CD4-positive, alpha-beta T cell treated with Interleukin-10 for 1 hour (primary cell): ENCODE measurements around the gene NME7.
"Not testable (repeated sequence)": the region's sequence is repeated elsewhere in the genome, so short reads cannot be mapped to it uniquely, and the experiment has no call there.

ENCODE experiments used
- DNase-seq: peaks from one replicate; pipeline ENCODE4 v3.0.0-alpha.2; 2020

Gene NME7

GRCh38 chr1:169212088-169212487 lies 155.5 kb downstream of the NME7 start:
- DNase-seq = no peak

GRCh38 chr1:169207797-169208520 lies 159.6 kb downstream of the NME7 start:
- no peak for DNase-seq

GRCh38 chr1:169204157-169204556 lies 163.4 kb downstream of the NME7 start:
- DNase-seq = no peak

- no peak for DNase-seq
Observed at GRCh38 chr1:169202791-169203665, 164.6 kb downstream of the NME7 start.

- DNase-seq = no peak
Observed at GRCh38 chr1:169201084-169201619, 166.4 kb downstream of the NME7 start.

- no peak for DNase-seq
Observed at GRCh38 chr1:169200319-169200718, 167.3 kb downstream of the NME7 start.

- DNase-seq = no peak
Observed at GRCh38 chr1:169196581-169196980, 171.0 kb downstream of the NME7 start.

GRCh38 chr1:169196161-169196560 lies 171.4 kb downstream of the NME7 start:
- no peak for DNase-seq

GRCh38 chr1:169193191-169193850 lies 174.3 kb downstream of the NME7 start:
- DNase-seq = no peak

GRCh38 chr1:169186106-169186505 lies 181.5 kb downstream of the NME7 start:
- no peak for DNase-seq

GRCh38 chr1:169184812-169185211 lies 182.8 kb downstream of the NME7 start:
- no peak for DNase-seq

GRCh38 chr1:169180174-169180573 lies 187.4 kb downstream of the NME7 start:
- no peak for DNase-seq

- not testable (repeated sequence) for DNase-seq
Observed at GRCh38 chr1:169179431-169179830, 188.2 kb downstream of the NME7 start.

- no peak for DNase-seq
Observed at GRCh38 chr1:169175461-169175860, 192.1 kb downstream of the NME7 start.

GRCh38 chr1:169163059-169163458 lies 204.5 kb downstream of the NME7 start:
- DNase-seq = no peak

- DNase-seq = no peak
Observed at GRCh38 chr1:169161496-169162194, 206.0 kb downstream of the NME7 start.

- DNase-seq = no peak
Observed at GRCh38 chr1:169160845-169161495, 206.6 kb downstream of the NME7 start.

GRCh38 chr1:169156580-169156979 lies 211.0 kb downstream of the NME7 start:
- no peak for DNase-seq

- no peak for DNase-seq
Observed at GRCh38 chr1:169155675-169156074, 211.9 kb downstream of the NME7 start.

- DNase-seq = no peak
Observed at GRCh38 chr1:169151338-169151837, 216.2 kb downstream of the NME7 start.

- no peak for DNase-seq
Observed at GRCh38 chr1:169150641-169151337, 216.8 kb downstream of the NME7 start.
